Measurements from ENCODE around the gene INHBB. TPM values are rescaled to one million over a fixed set of nuclear protein-coding genes. Genes with fewer than 3 reads are reported as not detected.

INHBB gene
- total RNA-seq, 1 donor from 2014 or later, result 0.50 TPM

- H3K4me3 ChIP-seq (ENCODE audit: low read depth, low read length), result no peak overlapping the region
- DNase-seq (ENCODE audit: low read depth), result no peak
- H3K27me3 ChIP-seq (ENCODE audit: control insufficient read depth, insufficient read depth, low read length), result peaks cover 12% of the 10 kb centered on the region
- no peaks in the 10 kb centered on the region for H3K36me3 ChIP-seq (ENCODE audit: control insufficient read depth, insufficient read depth, low read length)
- TF ChIP-seq CTCF (IDR thresholded peaks at IDR 0.05; ENCODE audit: insufficient read depth, low read length, poor library complexity, severe bottlenecking), result no peak
These were observed 24.1 kb upstream of the INHBB start for GRCh38 chr2:120321721-120322284.

- no peak for TF ChIP-seq CTCF (IDR thresholded peaks at IDR 0.05; ENCODE audit: insufficient read depth, low read length, poor library complexity, severe bottlenecking)
- no peak overlapping the region for H3K4me3 ChIP-seq (ENCODE audit: low read depth, low read length)
- peaks cover 15% of the 10 kb centered on the region for H3K27me3 ChIP-seq (ENCODE audit: control insufficient read depth, insufficient read depth, low read length)
- no peak for DNase-seq (ENCODE audit: low read depth)
- H3K36me3 ChIP-seq (ENCODE audit: control insufficient read depth, insufficient read depth, low read length), result no peaks in the 10 kb centered on the region
These were observed 23.6 kb upstream of the INHBB start for GRCh38 chr2:120322329-120322728.

GRCh38 chr2:120323214-120323613, 22.7 kb upstream of the INHBB start:
- Histone ChIP-seq H3K27me3 (ENCODE audit: control insufficient read depth, insufficient read depth, low read length) (peaks cover 17% of the 10 kb centered on the region), H3K36me3 (ENCODE audit: control insufficient read depth, insufficient read depth, low read length) (no peaks in the 10 kb centered on the region), H3K4me3 (ENCODE audit: low read depth, low read length) (no peak overlapping the region)
- no peak for DNase-seq (ENCODE audit: low read depth)
- TF ChIP-seq CTCF (IDR thresholded peaks at IDR 0.05; ENCODE audit: insufficient read depth, low read length, poor library complexity, severe bottlenecking), result no peak

GRCh38 chr2:120323807-120324399, 22.0 kb upstream of the INHBB start:
- H3K4me3 ChIP-seq (ENCODE audit: low read depth, low read length), result no peak overlapping the region
- H3K27me3 ChIP-seq (ENCODE audit: control insufficient read depth, insufficient read depth, low read length), result peaks cover 17% of the 10 kb centered on the region
- TF ChIP-seq CTCF (IDR thresholded peaks at IDR 0.05; ENCODE audit: insufficient read depth, low read length, poor library complexity, severe bottlenecking), result no peak
- DNase-seq (ENCODE audit: low read depth), result no peak
- no peaks in the 10 kb centered on the region for H3K36me3 ChIP-seq (ENCODE audit: control insufficient read depth, insufficient read depth, low read length)

GRCh38 chr2:120324933-120325332, 21.0 kb upstream of the INHBB start:
- Histone ChIP-seq H3K4me3 (ENCODE audit: low read depth, low read length) (no peak overlapping the region), H3K36me3 (ENCODE audit: control insufficient read depth, insufficient read depth, low read length) (no peaks in the 10 kb centered on the region), H3K27me3 (ENCODE audit: control insufficient read depth, insufficient read depth, low read length) (peaks cover 23% of the 10 kb centered on the region)
- DNase-seq (ENCODE audit: low read depth), result no peak
- no peak for TF ChIP-seq CTCF (IDR thresholded peaks at IDR 0.05; ENCODE audit: insufficient read depth, low read length, poor library complexity, severe bottlenecking)

GRCh38 chr2:120326066-120326465, 19.9 kb upstream of the INHBB start:
- no peak for TF ChIP-seq CTCF (IDR thresholded peaks at IDR 0.05; ENCODE audit: insufficient read depth, low read length, poor library complexity, severe bottlenecking)
- no peak for DNase-seq (ENCODE audit: low read depth)
- H3K4me3 ChIP-seq (ENCODE audit: low read depth, low read length), result no peak overlapping the region
- no peaks in the 10 kb centered on the region for H3K36me3 ChIP-seq (ENCODE audit: control insufficient read depth, insufficient read depth, low read length)
- peaks cover 22% of the 10 kb centered on the region for H3K27me3 ChIP-seq (ENCODE audit: control insufficient read depth, insufficient read depth, low read length)

Data from kidney epithelial cell (primary cell).